Mammary epithelial cell (primary cell): ENCODE results near the gene IST1.

Experiments
- EZH2 ChIP-seq: IDR thresholded peaks from 2 replicates; pipeline ENCODE4 v1.6.1; 2012; ENCODE audit warnings: low read length, inconsistent platforms, borderline replicate concordance
- TF ChIP-seq, protein P1 (sequence below), 2 donors: IDR thresholded peaks in 1 of 2; conservative IDR thresholded peaks in 1 of 2; 2 replicates each; pipeline ENCODE4 v1.5.1; 2011 to 2012; ENCODE audit warnings: inconsistent platforms in 2 of 2, low read length in 2 of 2, mild to moderate bottlenecking in 2 of 2, control low read depth in 1 of 2, low read depth in 1 of 2; ENCODE audit not compliant: insufficient read depth in 1 of 2; ENCODE audit errors: extremely low read depth in 1 of 2

DNA sequence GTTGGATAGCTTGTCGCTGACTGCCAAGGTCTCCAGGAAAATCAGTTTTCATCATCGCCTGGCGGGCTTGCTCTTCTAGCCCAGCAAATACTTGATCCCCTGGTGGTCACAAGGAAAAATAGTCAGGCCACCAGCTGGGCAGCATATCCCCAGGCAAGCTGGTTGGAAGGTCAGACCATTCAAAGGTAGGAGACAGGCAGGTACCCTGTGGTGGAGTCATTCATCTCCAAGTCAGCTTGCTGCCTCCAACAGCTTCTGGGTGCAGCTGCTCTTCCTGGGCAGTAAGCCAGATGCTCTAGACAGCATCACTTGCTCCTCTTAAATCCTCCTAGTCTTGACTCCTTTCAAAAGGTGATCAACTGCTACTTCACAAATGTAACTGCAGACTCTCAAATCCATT lies 27.4 kb upstream of the IST1 start:
- TF ChIP-seq, protein P1, sequence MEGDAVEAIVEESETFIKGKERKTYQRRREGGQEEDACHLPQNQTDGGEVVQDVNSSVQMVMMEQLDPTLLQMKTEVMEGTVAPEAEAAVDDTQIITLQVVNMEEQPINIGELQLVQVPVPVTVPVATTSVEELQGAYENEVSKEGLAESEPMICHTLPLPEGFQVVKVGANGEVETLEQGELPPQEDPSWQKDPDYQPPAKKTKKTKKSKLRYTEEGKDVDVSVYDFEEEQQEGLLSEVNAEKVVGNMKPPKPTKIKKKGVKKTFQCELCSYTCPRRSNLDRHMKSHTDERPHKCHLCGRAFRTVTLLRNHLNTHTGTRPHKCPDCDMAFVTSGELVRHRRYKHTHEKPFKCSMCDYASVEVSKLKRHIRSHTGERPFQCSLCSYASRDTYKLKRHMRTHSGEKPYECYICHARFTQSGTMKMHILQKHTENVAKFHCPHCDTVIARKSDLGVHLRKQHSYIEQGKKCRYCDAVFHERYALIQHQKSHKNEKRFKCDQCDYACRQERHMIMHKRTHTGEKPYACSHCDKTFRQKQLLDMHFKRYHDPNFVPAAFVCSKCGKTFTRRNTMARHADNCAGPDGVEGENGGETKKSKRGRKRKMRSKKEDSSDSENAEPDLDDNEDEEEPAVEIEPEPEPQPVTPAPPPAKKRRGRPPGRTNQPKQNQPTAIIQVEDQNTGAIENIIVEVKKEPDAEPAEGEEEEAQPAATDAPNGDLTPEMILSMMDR (conservative IDR thresholded peaks at IDR 0.05 in 1 of 2, IDR thresholded peaks at IDR 0.05 in 1 of 2; ENCODE audit: extremely low read depth in 1 of 2, insufficient read depth in 1 of 2, low read depth in 1 of 2, low read length in 2 of 2) = no peak
- TF ChIP-seq EZH2 = no peak
